Measurements from ENCODE around the gene TWSG1. TPM values are rescaled to one million over a fixed set of nuclear protein-coding genes. Genes with fewer than 3 reads are reported as not detected.

Gene TWSG1
- total RNA-seq, 1 donor from 2014 or later, result 22.9 TPM

- Histone ChIP-seq H3K4me3 (ENCODE audit: low read depth, low read length) (no peak overlapping the region), H3K36me3 (ENCODE audit: control insufficient read depth, insufficient read depth, low read length) (no peaks in the 10 kb centered on the region), H3K27me3 (ENCODE audit: control insufficient read depth, insufficient read depth, low read length) (no peaks in the 10 kb centered on the region)
- TF ChIP-seq CTCF (IDR thresholded peaks at IDR 0.05; ENCODE audit: insufficient read depth, low read length, poor library complexity, severe bottlenecking), result no peak
- no peak for DNase-seq (ENCODE audit: low read depth)
Observed at GRCh38 chr18:9321017-9321452, 13.5 kb upstream of the TWSG1 start.

DNA sequence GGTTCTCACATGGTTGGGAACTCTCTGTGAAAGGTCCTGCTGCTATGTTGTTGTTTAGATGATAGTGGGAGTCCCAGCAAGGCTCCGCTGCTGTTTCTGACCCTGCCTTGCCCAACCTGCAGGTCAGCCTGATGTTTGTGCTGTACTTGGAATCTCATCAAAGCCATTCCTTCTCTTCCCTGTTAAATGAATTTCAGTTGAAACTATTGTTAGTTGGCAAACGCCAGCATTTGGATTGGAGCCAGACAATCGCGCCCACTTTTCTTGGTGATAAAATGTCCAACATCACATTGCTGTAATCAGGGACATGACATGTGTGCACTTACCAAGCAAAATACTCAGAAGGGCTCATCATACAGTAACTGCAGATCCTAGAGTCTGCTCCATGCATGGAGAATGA lies 12.8 kb upstream of the TWSG1 start:
- Histone ChIP-seq H3K36me3 (ENCODE audit: control insufficient read depth, insufficient read depth, low read length) (no peaks in the 10 kb centered on the region), H3K4me3 (ENCODE audit: low read depth, low read length) (no peak overlapping the region), H3K27me3 (ENCODE audit: control insufficient read depth, insufficient read depth, low read length) (no peaks in the 10 kb centered on the region)
- no peak for TF ChIP-seq CTCF (IDR thresholded peaks at IDR 0.05; ENCODE audit: insufficient read depth, low read length, poor library complexity, severe bottlenecking)
- DNase-seq (ENCODE audit: low read depth), result no peak

DNA sequence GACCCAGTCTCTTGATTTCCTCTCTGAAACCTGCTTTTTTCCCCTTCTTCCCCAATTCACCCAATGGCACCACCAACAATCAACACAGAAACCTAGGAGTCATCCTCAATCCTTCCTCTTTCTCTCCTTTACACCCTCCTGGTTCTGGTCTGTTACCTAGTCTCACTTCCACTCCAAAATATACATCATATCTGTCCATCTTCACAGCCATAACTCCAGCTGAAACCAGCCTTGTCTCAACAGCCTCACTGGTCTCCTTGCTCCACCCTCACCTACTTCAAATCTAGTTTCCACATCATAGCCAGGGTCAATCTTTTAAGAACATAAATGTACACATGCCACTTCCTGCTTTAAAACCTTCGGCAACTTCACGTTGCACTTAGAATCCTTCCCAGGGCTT lies 11.8 kb upstream of the TWSG1 start:
- H3K4me3 ChIP-seq (ENCODE audit: low read depth, low read length), result no peak overlapping the region

DNA sequence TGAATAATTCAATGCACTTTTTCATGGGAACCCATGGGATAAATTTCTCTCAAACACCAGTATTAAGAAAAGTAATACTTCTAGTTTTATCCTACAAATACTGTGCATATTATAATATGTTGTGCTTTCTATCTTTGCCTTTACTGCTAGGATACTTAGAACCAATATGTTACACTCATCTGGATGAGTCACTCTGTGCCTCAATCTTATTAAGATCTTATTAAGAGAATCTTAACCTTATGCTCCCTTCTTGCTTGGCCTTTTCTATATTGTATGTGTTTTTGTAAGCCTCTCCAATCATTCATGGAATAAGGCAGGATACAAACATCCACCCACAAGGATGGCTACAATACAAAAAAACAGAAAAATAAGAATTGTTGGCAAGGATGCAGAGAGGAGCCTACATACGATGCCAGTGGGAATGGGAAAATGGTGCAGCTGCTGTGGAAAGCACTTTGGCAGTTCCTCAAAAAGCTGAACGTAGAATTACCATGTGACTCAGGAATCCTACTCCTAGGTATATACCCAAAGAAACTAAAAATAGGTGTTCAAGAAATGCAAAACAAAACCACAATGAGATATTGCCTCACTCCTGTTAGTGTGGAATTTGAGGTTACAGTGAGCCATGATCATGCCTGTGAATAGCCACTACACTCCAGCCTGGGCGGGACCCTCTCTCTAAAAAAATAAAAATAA lies 10.7 kb upstream of the TWSG1 start:
- no peaks in the 10 kb centered on the region for H3K27me3 ChIP-seq (ENCODE audit: control insufficient read depth, insufficient read depth, low read length)
- H3K4me3 ChIP-seq (ENCODE audit: low read depth, low read length), result no peak overlapping the region
- TF ChIP-seq CTCF (IDR thresholded peaks at IDR 0.05; ENCODE audit: insufficient read depth, low read length, poor library complexity, severe bottlenecking), result no peak
- DNase-seq (ENCODE audit: low read depth), result no peak
- H3K36me3 ChIP-seq (ENCODE audit: control insufficient read depth, insufficient read depth, low read length), result no peaks in the 10 kb centered on the region

More for the DNA sequence above, 11.8 kb upstream of the TWSG1 start:
- H3K36me3 ChIP-seq (ENCODE audit: control insufficient read depth, insufficient read depth, low read length), result no peaks in the 10 kb centered on the region
- no peaks in the 10 kb centered on the region for H3K27me3 ChIP-seq (ENCODE audit: control insufficient read depth, insufficient read depth, low read length)
- TF ChIP-seq CTCF (IDR thresholded peaks at IDR 0.05; ENCODE audit: insufficient read depth, low read length, poor library complexity, severe bottlenecking), result no peak
- DNase-seq (ENCODE audit: low read depth), result no peak

- Histone ChIP-seq H3K36me3 (ENCODE audit: control insufficient read depth, insufficient read depth, low read length) (no peaks in the 10 kb centered on the region), H3K4me3 (ENCODE audit: low read depth, low read length) (no peak overlapping the region), H3K27me3 (ENCODE audit: control insufficient read depth, insufficient read depth, low read length) (no peaks in the 10 kb centered on the region)
- no peak for TF ChIP-seq CTCF (IDR thresholded peaks at IDR 0.05; ENCODE audit: insufficient read depth, low read length, poor library complexity, severe bottlenecking)
- no peak for DNase-seq (ENCODE audit: low read depth)
Observed at GRCh38 chr18:9325716-9326115, 8.9 kb upstream of the TWSG1 start.

DNA sequence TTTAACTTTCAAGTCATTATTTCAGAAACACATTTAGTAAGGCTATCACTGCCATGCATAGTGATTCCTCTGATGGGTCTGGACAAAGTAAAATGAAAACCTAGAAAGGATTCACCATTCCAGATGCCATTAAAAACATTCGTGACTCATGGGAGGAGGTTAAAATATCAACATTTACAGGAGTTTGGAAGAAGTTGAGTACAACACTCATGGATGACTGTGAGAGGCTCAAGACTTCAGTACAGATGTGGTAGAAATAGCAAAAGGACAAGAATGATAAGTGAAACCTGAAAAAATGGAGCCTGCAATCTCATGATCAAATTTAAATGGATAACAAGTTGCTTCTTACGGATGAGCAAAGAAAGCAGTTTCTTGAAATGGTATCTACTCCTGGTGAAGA lies 5.8 kb upstream of the TWSG1 start:
- no peak for DNase-seq (ENCODE audit: low read depth)
- H3K4me3 ChIP-seq (ENCODE audit: low read depth, low read length), result no peak overlapping the region
- no peaks in the 10 kb centered on the region for H3K27me3 ChIP-seq (ENCODE audit: control insufficient read depth, insufficient read depth, low read length)
- H3K36me3 ChIP-seq (ENCODE audit: control insufficient read depth, insufficient read depth, low read length), result no peaks in the 10 kb centered on the region
- no peak for TF ChIP-seq CTCF (IDR thresholded peaks at IDR 0.05; ENCODE audit: insufficient read depth, low read length, poor library complexity, severe bottlenecking)

Measured in kidney epithelial cell (primary cell).